Measurements from ENCODE around the gene C6orf15.

C6orf15 gene

DNA sequence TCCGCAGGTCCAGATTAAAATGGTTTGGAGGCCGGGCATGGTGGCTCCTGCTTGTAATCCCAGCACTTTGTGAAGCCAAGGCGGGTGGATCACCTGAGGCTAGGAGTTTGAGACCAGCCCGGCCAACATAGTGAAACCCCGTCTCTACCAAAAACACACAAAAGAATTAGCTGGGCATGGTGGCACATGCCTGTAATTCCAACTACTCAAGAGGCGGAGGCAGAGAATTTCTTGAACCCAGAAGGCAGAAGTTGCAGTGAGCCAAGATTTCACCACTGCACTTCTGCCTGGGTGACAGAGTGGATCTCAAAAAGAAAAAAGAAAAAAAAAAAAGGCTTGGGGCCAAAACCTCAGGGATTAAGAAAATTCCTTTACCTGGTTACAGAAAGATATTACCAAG lies 30.5 kb downstream of the C6orf15 start:
- TF ChIP-seq GABPA (IDR thresholded peaks at IDR 0.05; ENCODE audit: low read depth) = no peak
- TF ChIP-seq, protein P1, sequence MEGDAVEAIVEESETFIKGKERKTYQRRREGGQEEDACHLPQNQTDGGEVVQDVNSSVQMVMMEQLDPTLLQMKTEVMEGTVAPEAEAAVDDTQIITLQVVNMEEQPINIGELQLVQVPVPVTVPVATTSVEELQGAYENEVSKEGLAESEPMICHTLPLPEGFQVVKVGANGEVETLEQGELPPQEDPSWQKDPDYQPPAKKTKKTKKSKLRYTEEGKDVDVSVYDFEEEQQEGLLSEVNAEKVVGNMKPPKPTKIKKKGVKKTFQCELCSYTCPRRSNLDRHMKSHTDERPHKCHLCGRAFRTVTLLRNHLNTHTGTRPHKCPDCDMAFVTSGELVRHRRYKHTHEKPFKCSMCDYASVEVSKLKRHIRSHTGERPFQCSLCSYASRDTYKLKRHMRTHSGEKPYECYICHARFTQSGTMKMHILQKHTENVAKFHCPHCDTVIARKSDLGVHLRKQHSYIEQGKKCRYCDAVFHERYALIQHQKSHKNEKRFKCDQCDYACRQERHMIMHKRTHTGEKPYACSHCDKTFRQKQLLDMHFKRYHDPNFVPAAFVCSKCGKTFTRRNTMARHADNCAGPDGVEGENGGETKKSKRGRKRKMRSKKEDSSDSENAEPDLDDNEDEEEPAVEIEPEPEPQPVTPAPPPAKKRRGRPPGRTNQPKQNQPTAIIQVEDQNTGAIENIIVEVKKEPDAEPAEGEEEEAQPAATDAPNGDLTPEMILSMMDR (IDR thresholded peaks at IDR 0.05; ENCODE audit: insufficient read depth, low read length) = no peak
- no peak for TF ChIP-seq POLR2AphosphoS5 (IDR thresholded peaks at IDR 0.05; ENCODE audit: low read depth)
- no peak for TF ChIP-seq SPI1 (IDR thresholded peaks at IDR 0.05; ENCODE audit: borderline replicate concordance, low read depth)
- TF ChIP-seq, protein P2, sequence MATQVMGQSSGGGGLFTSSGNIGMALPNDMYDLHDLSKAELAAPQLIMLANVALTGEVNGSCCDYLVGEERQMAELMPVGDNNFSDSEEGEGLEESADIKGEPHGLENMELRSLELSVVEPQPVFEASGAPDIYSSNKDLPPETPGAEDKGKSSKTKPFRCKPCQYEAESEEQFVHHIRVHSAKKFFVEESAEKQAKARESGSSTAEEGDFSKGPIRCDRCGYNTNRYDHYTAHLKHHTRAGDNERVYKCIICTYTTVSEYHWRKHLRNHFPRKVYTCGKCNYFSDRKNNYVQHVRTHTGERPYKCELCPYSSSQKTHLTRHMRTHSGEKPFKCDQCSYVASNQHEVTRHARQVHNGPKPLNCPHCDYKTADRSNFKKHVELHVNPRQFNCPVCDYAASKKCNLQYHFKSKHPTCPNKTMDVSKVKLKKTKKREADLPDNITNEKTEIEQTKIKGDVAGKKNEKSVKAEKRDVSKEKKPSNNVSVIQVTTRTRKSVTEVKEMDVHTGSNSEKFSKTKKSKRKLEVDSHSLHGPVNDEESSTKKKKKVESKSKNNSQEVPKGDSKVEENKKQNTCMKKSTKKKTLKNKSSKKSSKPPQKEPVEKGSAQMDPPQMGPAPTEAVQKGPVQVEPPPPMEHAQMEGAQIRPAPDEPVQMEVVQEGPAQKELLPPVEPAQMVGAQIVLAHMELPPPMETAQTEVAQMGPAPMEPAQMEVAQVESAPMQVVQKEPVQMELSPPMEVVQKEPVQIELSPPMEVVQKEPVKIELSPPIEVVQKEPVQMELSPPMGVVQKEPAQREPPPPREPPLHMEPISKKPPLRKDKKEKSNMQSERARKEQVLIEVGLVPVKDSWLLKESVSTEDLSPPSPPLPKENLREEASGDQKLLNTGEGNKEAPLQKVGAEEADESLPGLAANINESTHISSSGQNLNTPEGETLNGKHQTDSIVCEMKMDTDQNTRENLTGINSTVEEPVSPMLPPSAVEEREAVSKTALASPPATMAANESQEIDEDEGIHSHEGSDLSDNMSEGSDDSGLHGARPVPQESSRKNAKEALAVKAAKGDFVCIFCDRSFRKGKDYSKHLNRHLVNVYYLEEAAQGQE (IDR thresholded peaks at IDR 0.05; ENCODE audit: insufficient replicate concordance, low read depth) = no peak

DNA sequence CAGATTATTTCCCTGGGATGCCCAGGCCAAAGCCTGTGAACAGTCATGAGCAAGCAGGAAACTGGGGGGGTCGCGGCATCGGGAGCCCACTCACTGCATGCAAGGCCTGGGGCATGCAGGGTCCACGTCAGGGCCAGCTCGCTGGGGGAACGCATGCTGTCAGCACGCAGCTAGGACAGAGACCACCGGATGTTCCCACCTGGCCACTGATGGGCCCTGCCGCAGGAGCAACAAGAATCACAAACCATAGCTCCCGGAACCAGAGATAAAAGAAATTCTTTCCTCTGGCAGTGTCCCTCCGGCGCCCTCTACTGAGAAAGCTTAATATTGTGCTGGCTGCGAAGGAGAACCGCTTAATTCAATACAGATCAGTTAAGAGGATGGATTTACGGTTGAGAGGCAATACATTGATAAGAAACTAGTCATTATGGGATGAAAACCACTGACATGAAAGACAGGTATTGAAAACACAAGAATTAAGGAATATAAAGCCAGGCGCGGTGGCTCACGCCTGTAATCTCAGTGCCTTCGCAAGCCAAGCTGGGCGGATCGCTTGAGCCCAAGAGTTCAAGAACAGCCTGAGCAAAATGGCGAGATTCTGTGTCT lies 32.6 kb downstream of the C6orf15 start:
- peak; percentile 12 to 52 for DNase-seq (ENCODE audit: low read depth in 1 of 2, low spot score in 1 of 2)
- no peak overlapping the region for H3K27ac ChIP-seq (replicated peaks)
- no peak for TF ChIP-seq POLR2AphosphoS5 (IDR thresholded peaks at IDR 0.05; ENCODE audit: low read depth)
- TF ChIP-seq, protein P1 (IDR thresholded peaks at IDR 0.05; ENCODE audit: insufficient read depth, low read length) = peak; percentile 78
- H3K4me3 ChIP-seq (replicated peaks; ENCODE audit: insufficient read depth, low read length) = peak overlapping the region; percentile 18; the same call in 1 of the 2 replicates
- no peaks in the 10 kb centered on the region for H3K27me3 ChIP-seq (ENCODE audit: insufficient read depth, poor library complexity, severe bottlenecking)

More for the DNA sequence above, 30.5 kb downstream of the C6orf15 start:
- no peaks in the 10 kb centered on the region for H3K27me3 ChIP-seq (ENCODE audit: insufficient read depth, poor library complexity, severe bottlenecking)
- H3K27ac ChIP-seq (replicated peaks) = no peak overlapping the region
- no peak overlapping the region for H3K4me3 ChIP-seq (replicated peaks; ENCODE audit: insufficient read depth, low read length)
- DNase-seq (ENCODE audit: low read depth in 1 of 2, low spot score in 1 of 2) = no peak

DNA sequence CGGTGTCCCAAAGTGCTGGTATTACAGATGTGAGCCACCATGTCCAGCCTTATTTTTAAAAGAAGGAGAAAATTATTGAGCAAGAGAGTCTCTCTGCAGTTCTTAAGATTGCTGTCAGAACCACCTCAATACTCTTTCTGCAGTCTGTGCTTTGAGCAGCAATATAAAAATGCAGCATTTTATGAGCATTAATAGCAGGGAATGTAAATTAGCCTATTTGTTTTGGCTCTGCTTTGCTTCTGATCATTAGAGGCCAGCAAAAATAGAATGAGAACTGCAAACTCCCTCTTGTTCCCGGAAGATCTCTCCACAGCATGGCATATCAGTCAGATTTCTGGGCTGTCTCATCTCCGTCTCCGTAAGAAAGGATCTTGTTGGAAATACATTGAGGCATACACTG lies 35.8 kb downstream of the C6orf15 start:
- Histone ChIP-seq H3K27ac (replicated peaks) (no peak overlapping the region), H3K4me3 (replicated peaks; ENCODE audit: insufficient read depth, low read length) (no peak overlapping the region), H3K27me3 (ENCODE audit: insufficient read depth, poor library complexity, severe bottlenecking) (no peaks in the 10 kb centered on the region)
- no peak for TF ChIP-seq SPI1 (IDR thresholded peaks at IDR 0.05; ENCODE audit: borderline replicate concordance, low read depth)
- TF ChIP-seq, protein P1 (IDR thresholded peaks at IDR 0.05; ENCODE audit: insufficient read depth, low read length) = no peak
- TF ChIP-seq POLR2AphosphoS5 (IDR thresholded peaks at IDR 0.05; ENCODE audit: low read depth) = no peak
- TF ChIP-seq GABPA (IDR thresholded peaks at IDR 0.05; ENCODE audit: low read depth) = no peak
- TF ChIP-seq, protein P2 (IDR thresholded peaks at IDR 0.05; ENCODE audit: insufficient replicate concordance, low read depth) = no peak
- no peak for DNase-seq (ENCODE audit: low read depth in 1 of 2, low spot score in 1 of 2)

DNA sequence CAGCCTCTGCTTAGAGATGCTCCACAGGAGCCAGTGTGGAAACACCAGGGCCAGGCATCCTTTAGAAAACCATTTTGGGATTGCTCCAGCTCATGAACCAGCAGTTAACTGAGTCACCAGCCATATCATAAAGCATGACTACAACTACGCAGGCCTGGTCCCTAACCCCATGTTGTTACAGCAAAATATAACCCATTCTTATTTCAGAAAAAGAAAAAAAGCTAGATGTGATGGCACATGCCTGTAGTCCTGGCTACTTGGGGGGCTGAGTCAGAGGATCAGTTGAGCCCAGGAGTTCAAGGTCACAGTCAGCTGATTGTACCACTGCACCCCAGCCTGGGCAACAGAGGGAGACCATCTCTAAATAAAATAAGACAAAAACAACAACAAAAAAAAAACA lies 36.8 kb downstream of the C6orf15 start:
- TF ChIP-seq, protein P1 (IDR thresholded peaks at IDR 0.05; ENCODE audit: insufficient read depth, low read length) = no peak
- TF ChIP-seq POLR2AphosphoS5 (IDR thresholded peaks at IDR 0.05; ENCODE audit: low read depth) = no peak
- TF ChIP-seq SPI1 (IDR thresholded peaks at IDR 0.05; ENCODE audit: borderline replicate concordance, low read depth) = no peak
- no peak for TF ChIP-seq GABPA (IDR thresholded peaks at IDR 0.05; ENCODE audit: low read depth)
- TF ChIP-seq, protein P2 (IDR thresholded peaks at IDR 0.05; ENCODE audit: insufficient replicate concordance, low read depth) = no peak
- H3K27ac ChIP-seq (replicated peaks) = no peak overlapping the region
- H3K4me3 ChIP-seq (replicated peaks; ENCODE audit: insufficient read depth, low read length) = no peak overlapping the region
- no peak for DNase-seq (ENCODE audit: low read depth in 1 of 2, low spot score in 1 of 2)
- H3K27me3 ChIP-seq (ENCODE audit: insufficient read depth, poor library complexity, severe bottlenecking) = no peaks in the 10 kb centered on the region

Measured in HL-60 (cell line).